ENCODE results near the gene SEC11A.
"Not testable (repeated sequence)": the region's sequence is repeated elsewhere in the genome, so short reads cannot be mapped to it uniquely, and the experiment has no call there.

SEC11A gene

GRCh38 chr15:84716036-84716732, at the start of gene SEC11A:
Gene SEC11A, minus strand, starts transcription at chr15:84716139. Its CDS starts 64 bp downstream, at chr15:84716075.
- Histone ChIP-seq H3K27ac (ENCODE audit: low read depth, low read length) (peak within 1 kb of the TSS; percentile 91), H3K27me3 (ENCODE audit: control insufficient read depth, insufficient read depth, low read length) (no peaks in the 10 kb centered on the region), H3K9me3 (ENCODE audit: control insufficient read depth, insufficient read depth, low read length) (no peaks in the 10 kb centered on the region), H3K4me3 (ENCODE audit: low read depth, low read length) (peak within 1 kb of the TSS; percentile 91), H3K4me1 (ENCODE audit: control insufficient read depth, insufficient read depth, low read length) (peaks cover 8% of the 10 kb centered on the region), H3K9ac (ENCODE audit: low read depth, low read length) (peak within 1 kb of the TSS; percentile 83), H3K36me3 (ENCODE audit: control insufficient read depth, insufficient read depth, low read length) (peaks cover 12% of the 10 kb centered on the region)

GRCh38 chr15:84765675-84766074, 49.7 kb upstream of the SEC11A start:
- no peak overlapping the region for H3K4me3 ChIP-seq (ENCODE audit: low read depth, low read length)
- no peaks in the 10 kb centered on the region for H3K27me3 ChIP-seq (ENCODE audit: control insufficient read depth, insufficient read depth, low read length)
- no peaks in the 10 kb centered on the region for H3K4me1 ChIP-seq (ENCODE audit: control insufficient read depth, insufficient read depth, low read length)
- H3K36me3 ChIP-seq (ENCODE audit: control insufficient read depth, insufficient read depth, low read length), result peaks cover 28% of the 10 kb centered on the region
- H3K9ac ChIP-seq (ENCODE audit: low read depth, low read length), result no peak overlapping the region
- H3K27ac ChIP-seq (ENCODE audit: low read depth, low read length), result no peak overlapping the region
- H3K9me3 ChIP-seq (ENCODE audit: control insufficient read depth, insufficient read depth, low read length), result no peaks in the 10 kb centered on the region

DNA sequence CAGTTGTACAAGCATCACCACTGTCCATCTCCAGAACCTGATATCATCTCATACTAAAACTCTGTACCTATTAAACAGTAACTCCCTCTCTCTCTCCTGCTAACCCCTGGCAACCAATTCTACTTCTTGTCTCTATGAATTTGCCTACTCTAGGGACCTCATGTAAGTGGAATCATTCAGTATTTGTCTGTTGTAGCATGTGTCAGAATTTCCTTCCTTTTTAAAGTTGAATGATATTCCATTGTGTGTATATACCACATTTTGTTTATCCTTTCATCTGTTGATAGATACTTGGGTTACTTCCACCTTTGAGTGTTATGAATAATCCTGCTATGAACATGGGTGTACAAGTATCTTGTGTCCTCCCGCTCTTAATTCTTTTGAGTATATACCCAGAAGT, 49.0 kb upstream of the SEC11A start:
- no peaks in the 10 kb centered on the region for H3K4me1 ChIP-seq (ENCODE audit: control insufficient read depth, insufficient read depth, low read length)
- H3K27ac ChIP-seq (ENCODE audit: low read depth, low read length), result no peak overlapping the region
- no peaks in the 10 kb centered on the region for H3K9me3 ChIP-seq (ENCODE audit: control insufficient read depth, insufficient read depth, low read length)
- no peak overlapping the region for H3K4me3 ChIP-seq (ENCODE audit: low read depth, low read length)
- peaks cover 28% of the 10 kb centered on the region for H3K36me3 ChIP-seq (ENCODE audit: control insufficient read depth, insufficient read depth, low read length)
- no peaks in the 10 kb centered on the region for H3K27me3 ChIP-seq (ENCODE audit: control insufficient read depth, insufficient read depth, low read length)
- no peak overlapping the region for H3K9ac ChIP-seq (ENCODE audit: low read depth, low read length)

- Histone ChIP-seq H3K27ac (ENCODE audit: low read depth, low read length) (no peak overlapping the region), H3K4me3 (ENCODE audit: low read depth, low read length) (no peak overlapping the region), H3K9ac (ENCODE audit: low read depth, low read length) (no peak overlapping the region), H3K4me1 (ENCODE audit: control insufficient read depth, insufficient read depth, low read length) (no peaks in the 10 kb centered on the region), H3K36me3 (ENCODE audit: control insufficient read depth, insufficient read depth, low read length) (peaks cover 28% of the 10 kb centered on the region), H3K9me3 (ENCODE audit: control insufficient read depth, insufficient read depth, low read length) (no peaks in the 10 kb centered on the region), H3K27me3 (ENCODE audit: control insufficient read depth, insufficient read depth, low read length) (no peaks in the 10 kb centered on the region)
Measured at GRCh38 chr15:84764585-84764984, 48.6 kb upstream of the SEC11A start.

DNA sequence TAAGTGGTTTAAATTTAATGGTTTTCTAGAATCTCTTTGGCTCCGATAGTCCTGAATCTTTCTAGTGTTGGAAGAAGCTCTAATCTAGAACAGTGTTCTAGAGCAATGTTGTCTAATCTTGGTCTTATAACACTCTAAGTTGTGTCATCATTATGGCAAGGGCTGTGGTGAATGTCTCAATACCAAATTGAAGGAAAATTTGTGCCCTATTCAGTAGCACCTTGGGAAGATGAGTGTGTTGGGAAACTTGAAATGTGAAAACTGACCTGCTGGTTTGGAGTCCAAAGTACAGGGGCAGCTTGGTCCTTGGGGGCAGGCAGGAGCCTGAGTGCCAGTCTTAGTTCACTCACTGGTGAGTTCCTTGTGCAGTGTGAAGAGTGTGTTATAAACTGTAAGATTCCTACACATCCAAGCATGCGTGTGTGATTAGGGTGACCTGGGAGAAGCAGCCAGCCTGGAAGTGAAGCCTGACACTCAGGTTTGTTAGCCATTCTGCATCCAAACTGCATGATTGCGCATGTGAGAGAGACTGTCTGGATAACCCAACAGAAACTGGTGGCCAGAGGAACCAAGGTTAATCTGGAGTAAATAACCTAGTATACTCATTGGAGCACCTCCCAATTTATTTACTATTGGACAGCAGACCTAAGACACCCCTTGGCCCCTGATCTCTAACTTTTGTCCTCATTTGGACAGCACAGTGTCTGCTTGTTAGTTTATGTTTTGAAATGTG, 47.1 kb upstream of the SEC11A start:
- Histone ChIP-seq H3K9ac (ENCODE audit: low read depth, low read length) (no peak overlapping the region), H3K36me3 (ENCODE audit: control insufficient read depth, insufficient read depth, low read length) (peaks cover 18% of the 10 kb centered on the region), H3K27me3 (ENCODE audit: control insufficient read depth, insufficient read depth, low read length) (no peaks in the 10 kb centered on the region), H3K9me3 (ENCODE audit: control insufficient read depth, insufficient read depth, low read length) (no peaks in the 10 kb centered on the region), H3K4me1 (ENCODE audit: control insufficient read depth, insufficient read depth, low read length) (no peaks in the 10 kb centered on the region), H3K4me3 (ENCODE audit: low read depth, low read length) (no peak overlapping the region), H3K27ac (ENCODE audit: low read depth, low read length) (no peak overlapping the region)

- H3K36me3 ChIP-seq (ENCODE audit: control insufficient read depth, insufficient read depth, low read length), result peaks cover 14% of the 10 kb centered on the region
- no peak overlapping the region for H3K27ac ChIP-seq (ENCODE audit: low read depth, low read length)
- H3K4me1 ChIP-seq (ENCODE audit: control insufficient read depth, insufficient read depth, low read length), result no peaks in the 10 kb centered on the region
- H3K9ac ChIP-seq (ENCODE audit: low read depth, low read length), result no peak overlapping the region
- H3K4me3 ChIP-seq (ENCODE audit: low read depth, low read length), result no peak overlapping the region
- H3K27me3 ChIP-seq (ENCODE audit: control insufficient read depth, insufficient read depth, low read length), result no peaks in the 10 kb centered on the region
- no peaks in the 10 kb centered on the region for H3K9me3 ChIP-seq (ENCODE audit: control insufficient read depth, insufficient read depth, low read length)
Measured at GRCh38 chr15:84761607-84762131, 45.7 kb upstream of the SEC11A start.

DNA sequence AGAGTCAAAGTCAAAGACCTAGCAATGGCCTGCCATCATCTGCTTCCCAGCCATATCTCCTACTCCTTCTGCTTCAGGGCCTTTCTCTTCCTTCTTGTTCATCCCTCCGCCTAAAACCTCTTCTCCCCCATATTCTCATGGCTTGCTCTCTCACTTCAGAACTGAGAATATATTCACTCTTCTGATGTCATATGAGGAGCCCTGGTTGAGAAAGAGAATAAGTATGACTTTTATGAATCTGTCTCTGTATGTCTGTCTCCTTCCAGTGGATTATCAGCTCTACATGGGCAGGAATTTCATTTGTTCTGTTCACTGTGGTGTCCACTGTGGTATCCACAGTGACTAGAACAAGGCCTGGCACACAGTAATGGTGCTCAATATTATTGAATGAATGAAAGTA, 44.3 kb upstream of the SEC11A start:
- Histone ChIP-seq H3K27ac (ENCODE audit: low read depth, low read length) (no peak overlapping the region), H3K4me1 (ENCODE audit: control insufficient read depth, insufficient read depth, low read length) (peaks cover 6% of the 10 kb centered on the region), H3K36me3 (ENCODE audit: control insufficient read depth, insufficient read depth, low read length) (peaks cover 5% of the 10 kb centered on the region; the same call in 1 of the 2 replicates), H3K9me3 (ENCODE audit: control insufficient read depth, insufficient read depth, low read length) (no peaks in the 10 kb centered on the region), H3K4me3 (ENCODE audit: low read depth, low read length) (no peak overlapping the region), H3K27me3 (ENCODE audit: control insufficient read depth, insufficient read depth, low read length) (no peaks in the 10 kb centered on the region), H3K9ac (ENCODE audit: low read depth, low read length) (no peak overlapping the region)

DNA sequence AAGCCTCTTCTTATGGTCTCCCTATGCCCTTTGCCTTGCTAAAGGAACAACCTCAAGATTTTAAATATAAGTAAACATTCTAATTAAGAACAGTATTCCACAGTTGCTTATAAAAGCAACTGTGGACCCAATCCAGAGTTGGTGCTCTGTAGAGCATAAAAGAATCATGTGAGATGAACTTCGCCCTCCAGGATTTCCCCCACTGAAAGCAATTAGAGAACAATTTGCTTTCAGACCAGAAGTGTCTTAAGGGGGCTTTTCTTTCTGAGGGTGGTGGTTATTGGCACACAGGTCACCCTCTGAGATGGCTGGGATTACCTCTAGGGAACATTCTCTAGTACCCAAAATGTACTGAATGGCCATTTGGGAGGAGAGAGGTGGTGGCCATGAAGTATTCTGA, 43.1 kb upstream of the SEC11A start:
- no peak overlapping the region for H3K27ac ChIP-seq (ENCODE audit: low read depth, low read length)
- peaks cover 6% of the 10 kb centered on the region for H3K4me1 ChIP-seq (ENCODE audit: control insufficient read depth, insufficient read depth, low read length)
- no peaks in the 10 kb centered on the region for H3K36me3 ChIP-seq (ENCODE audit: control insufficient read depth, insufficient read depth, low read length)
- H3K4me3 ChIP-seq (ENCODE audit: low read depth, low read length), result no peak overlapping the region
- no peaks in the 10 kb centered on the region for H3K9me3 ChIP-seq (ENCODE audit: control insufficient read depth, insufficient read depth, low read length)
- H3K27me3 ChIP-seq (ENCODE audit: control insufficient read depth, insufficient read depth, low read length), result no peaks in the 10 kb centered on the region
- no peak overlapping the region for H3K9ac ChIP-seq (ENCODE audit: low read depth, low read length)

DNA sequence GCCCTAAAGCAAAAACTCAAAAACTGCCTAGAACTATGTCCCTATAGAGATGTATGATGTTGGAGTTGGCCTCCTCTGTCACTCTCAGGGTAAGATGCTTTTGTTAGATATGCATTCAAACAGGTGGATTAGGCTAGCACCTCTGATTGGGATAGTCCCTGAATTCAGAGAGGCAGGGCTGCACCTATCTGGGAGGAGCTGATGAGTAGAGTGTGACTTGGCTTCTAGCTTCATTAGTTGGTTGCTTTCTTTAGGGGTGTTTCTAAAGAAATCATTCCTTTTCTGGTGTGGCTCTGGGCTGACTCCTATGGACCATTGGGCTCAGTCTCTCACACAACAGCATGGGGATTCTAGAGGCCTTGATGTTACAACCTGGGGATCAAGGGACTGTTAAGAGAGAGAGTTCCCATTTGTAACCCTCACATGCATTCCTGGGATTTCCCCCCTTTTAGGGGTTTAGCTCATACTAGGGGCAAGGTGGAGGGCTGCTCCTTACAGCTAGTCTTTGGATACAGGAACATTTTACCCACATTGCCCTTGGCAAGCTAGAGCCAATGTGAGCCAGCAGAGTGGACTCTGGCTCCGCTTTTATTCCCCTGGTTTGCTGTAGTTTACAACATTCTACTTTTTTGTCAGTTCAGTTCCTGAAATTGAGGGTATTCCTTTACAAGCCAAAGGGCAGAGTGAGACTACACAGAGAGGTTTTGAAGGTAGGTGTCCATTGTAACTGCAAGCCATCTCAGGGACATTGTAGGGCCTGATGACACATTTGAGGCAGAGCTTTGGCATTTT, 40.0 kb upstream of the SEC11A start:
- Histone ChIP-seq H3K27me3 (ENCODE audit: control insufficient read depth, insufficient read depth, low read length) (no peaks in the 10 kb centered on the region), H3K27ac (ENCODE audit: low read depth, low read length) (peak overlapping the region; percentile 35), H3K4me1 (ENCODE audit: control insufficient read depth, insufficient read depth, low read length) (peaks cover 6% of the 10 kb centered on the region), H3K9ac (ENCODE audit: low read depth, low read length) (no peak overlapping the region), H3K36me3 (ENCODE audit: control insufficient read depth, insufficient read depth, low read length) (no peaks in the 10 kb centered on the region), H3K9me3 (ENCODE audit: control insufficient read depth, insufficient read depth, low read length) (no peaks in the 10 kb centered on the region), H3K4me3 (ENCODE audit: low read depth, low read length) (no peak overlapping the region)

DNA sequence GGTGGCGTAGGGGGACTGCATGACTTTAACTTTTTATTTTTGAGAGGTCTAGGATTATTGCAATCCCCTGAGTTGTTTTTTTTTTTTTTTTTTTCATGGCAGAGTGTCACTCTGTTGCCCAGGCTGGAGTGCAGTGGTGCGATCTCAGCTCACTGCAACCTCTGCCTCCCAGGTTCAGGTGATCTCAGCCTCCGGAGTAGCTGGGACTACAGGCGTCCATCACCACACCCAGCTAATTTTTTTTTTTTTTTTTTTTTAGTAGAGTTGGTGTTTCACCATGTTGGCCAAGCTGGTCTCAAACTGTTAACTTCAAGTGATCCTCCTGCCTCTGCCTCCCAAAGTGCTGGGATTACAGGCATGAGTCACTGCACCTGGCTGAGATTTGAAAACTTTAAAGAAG, 39.0 kb upstream of the SEC11A start:
- peaks cover 12% of the 10 kb centered on the region for H3K4me1 ChIP-seq (ENCODE audit: control insufficient read depth, insufficient read depth, low read length)
- not testable (repeated sequence) for H3K36me3 ChIP-seq (ENCODE audit: control insufficient read depth, insufficient read depth, low read length); H3K9me3 ChIP-seq (ENCODE audit: control insufficient read depth, insufficient read depth, low read length); H3K4me3 ChIP-seq (ENCODE audit: low read depth, low read length); H3K9ac ChIP-seq (ENCODE audit: low read depth, low read length); H3K27ac ChIP-seq (ENCODE audit: low read depth, low read length); H3K27me3 ChIP-seq (ENCODE audit: control insufficient read depth, insufficient read depth, low read length)
